HEK293 (cell line): ENCODE measurements around the gene CLIP3.

Experiments
- ELK4 ChIP-seq: IDR thresholded peaks from 2 replicates; pipeline ENCODE4 v1.6.1; 2011; ENCODE audit warnings: mild to moderate bottlenecking, low read depth, low read length, borderline replicate concordance
- GLI2 ChIP-seq: fragments of 450-650 bp; formaldehyde crosslinking; IDR thresholded peaks from 2 replicates; pipeline ENCODE4; 2017; ENCODE audit warnings: missing biosample characterization, missing genetic modification characterization, low read depth, borderline replicate concordance
- GLI4 ChIP-seq: fragments of 450-650 bp; formaldehyde crosslinking; IDR thresholded peaks from 2 replicates; pipeline ENCODE4 v1.5.1; 2016; ENCODE audit warnings: missing biosample characterization, missing genetic modification characterization
- KLF8 ChIP-seq: fragments of 450-650 bp; formaldehyde crosslinking; IDR thresholded peaks from 2 replicates; pipeline ENCODE4 v1.5.1; 2016; ENCODE audit warnings: missing biosample characterization, missing genetic modification characterization
- SCRT2 ChIP-seq: fragments of 450-650 bp; formaldehyde crosslinking; IDR thresholded peaks from 2 replicates; pipeline ENCODE4 v1.5.1; 2016; ENCODE audit warnings: missing biosample characterization, missing genetic modification characterization
- YY1 ChIP-seq: fragments of 450-650 bp; formaldehyde crosslinking; IDR thresholded peaks from 2 replicates; pipeline ENCODE4 v1.5.1; 2018; ENCODE audit warnings: missing biosample characterization, missing genetic modification characterization
- ZBTB17 ChIP-seq: fragments of 450-650 bp; formaldehyde crosslinking; IDR thresholded peaks from 2 replicates; pipeline ENCODE4 v1.5.1; 2016; ENCODE audit warnings: missing biosample characterization, missing genetic modification characterization
- ZBTB20 ChIP-seq: fragments of 450-650 bp; formaldehyde crosslinking; IDR thresholded peaks from 2 replicates; pipeline ENCODE4 v1.5.1; 2016; ENCODE audit warnings: missing biosample characterization, missing genetic modification characterization
- ZBTB44 ChIP-seq: fragments of 450-650 bp; IDR thresholded peaks from 2 replicates; pipeline ENCODE4 v1.5.1; 2018; ENCODE audit warnings: missing biosample characterization, mild to moderate bottlenecking, missing genetic modification characterization
- ZBTB48 ChIP-seq: fragments of 450-650 bp; formaldehyde crosslinking; IDR thresholded peaks from 2 replicates; pipeline ENCODE4 v1.5.1; 2016; ENCODE audit warnings: missing biosample characterization, missing genetic modification characterization
- ZBTB49 ChIP-seq: fragments of 450-650 bp; formaldehyde crosslinking; IDR thresholded peaks from 2 replicates; pipeline ENCODE4 v1.5.1; 2016; ENCODE audit warnings: missing biosample characterization, missing genetic modification characterization, low read depth
- ZEB2 ChIP-seq: fragments of 450-650 bp; formaldehyde crosslinking; IDR thresholded peaks from 2 replicates; pipeline ENCODE4 v1.5.1; 2016; ENCODE audit warnings: missing biosample characterization, missing genetic modification characterization
- ZFHX2 ChIP-seq: fragments of 450-650 bp; formaldehyde crosslinking; conservative IDR thresholded peaks from 2 replicates; pipeline ENCODE4 v1.5.1; 2016; ENCODE audit warnings: missing biosample characterization, missing genetic modification characterization
- ZIC2 ChIP-seq: fragments of 450-650 bp; formaldehyde crosslinking; IDR thresholded peaks from 2 replicates; pipeline ENCODE4 v1.5.1; 2016; ENCODE audit warnings: missing biosample characterization, missing genetic modification characterization
- ZNF10 ChIP-seq: fragments of 450-650 bp; formaldehyde crosslinking; IDR thresholded peaks from 2 replicates; pipeline ENCODE4 v1.5.1; 2017; ENCODE audit warnings: missing biosample characterization, missing genetic modification characterization
- ZNF18 ChIP-seq: fragments of 450-650 bp; formaldehyde crosslinking; IDR thresholded peaks from 2 replicates; pipeline ENCODE4 v1.5.1; 2016; ENCODE audit warnings: missing biosample characterization, missing genetic modification characterization
- ZNF214 ChIP-seq: fragments of 450-650 bp; formaldehyde crosslinking; IDR thresholded peaks from 2 replicates; pipeline ENCODE4 v1.5.1; 2017; ENCODE audit warnings: missing biosample characterization, mild to moderate bottlenecking, missing genetic modification characterization, borderline replicate concordance
- ZNF248 ChIP-seq: fragments of 450-650 bp; formaldehyde crosslinking; IDR thresholded peaks from 2 replicates; pipeline ENCODE4 v1.5.1; 2017; ENCODE audit warnings: missing biosample characterization, missing genetic modification characterization
- ZNF292 ChIP-seq: fragments of 450-650 bp; formaldehyde crosslinking; IDR thresholded peaks from 2 replicates; pipeline ENCODE4 v1.5.1; 2016; ENCODE audit warnings: low read depth, missing biosample characterization, missing genetic modification characterization, borderline replicate concordance
- ZNF354C ChIP-seq: fragments of 450-650 bp; formaldehyde crosslinking; IDR thresholded peaks from 2 replicates; pipeline ENCODE4 v1.5.1; 2016; ENCODE audit warnings: missing biosample characterization, missing genetic modification characterization, low read depth, borderline replicate concordance
- ZNF423 ChIP-seq: fragments of 450-650 bp; formaldehyde crosslinking; IDR thresholded peaks from 2 replicates; pipeline ENCODE4 v1.5.1; 2016; ENCODE audit warnings: missing biosample characterization, missing genetic modification characterization
- ZNF521 ChIP-seq: fragments of 450-650 bp; formaldehyde crosslinking; IDR thresholded peaks from 2 replicates; pipeline ENCODE4 v1.5.1; 2017; ENCODE audit warnings: missing biosample characterization, mild to moderate bottlenecking, missing genetic modification characterization
- ZNF529 ChIP-seq: fragments of 450-650 bp; formaldehyde crosslinking; IDR thresholded peaks from 2 replicates; pipeline ENCODE4 v1.5.1; 2017; ENCODE audit warnings: missing genetic modification characterization, missing biosample characterization; ENCODE audit not compliant: insufficient replicate concordance
- ZNF544 ChIP-seq: fragments of 450-650 bp; formaldehyde crosslinking; IDR thresholded peaks from 2 replicates; pipeline ENCODE4 v1.5.0; 2017; ENCODE audit warnings: missing biosample characterization, missing genetic modification characterization
- ZNF555 ChIP-seq: fragments of 450-650 bp; formaldehyde crosslinking; conservative IDR thresholded peaks from 2 replicates; pipeline ENCODE4 v1.5.1; 2017; ENCODE audit warnings: missing biosample characterization, mild to moderate bottlenecking, missing genetic modification characterization, inconsistent platforms
- ZNF558 ChIP-seq: fragments of 450-650 bp; formaldehyde crosslinking; IDR thresholded peaks from 2 replicates; pipeline ENCODE4 v1.5.1; 2016; ENCODE audit warnings: missing biosample characterization, missing genetic modification characterization
- ZNF561 ChIP-seq: fragments of 450-650 bp; IDR thresholded peaks from 2 replicates; pipeline ENCODE4 v1.5.1; 2018; ENCODE audit warnings: missing biosample characterization, missing genetic modification characterization, borderline replicate concordance
- ZNF596 ChIP-seq: fragments of 450-650 bp; IDR thresholded peaks from 2 replicates; pipeline ENCODE4 v1.5.0; 2018; ENCODE audit warnings: missing biosample characterization, mild to moderate bottlenecking, missing genetic modification characterization, moderate library complexity
- ZNF747 ChIP-seq: fragments of 450-650 bp; formaldehyde crosslinking; IDR thresholded peaks from 2 replicates; pipeline ENCODE4 v1.5.1; 2016; ENCODE audit warnings: missing biosample characterization, missing genetic modification characterization
- ZNF76 ChIP-seq: fragments of 450-650 bp; formaldehyde crosslinking; IDR thresholded peaks from 2 replicates; pipeline ENCODE4; 2016; ENCODE audit warnings: low read depth, missing biosample characterization, missing genetic modification characterization, borderline replicate concordance
- ZNF791 ChIP-seq: fragments of 450-650 bp; formaldehyde crosslinking; IDR thresholded peaks from 2 replicates; pipeline ENCODE4 v1.5.1; 2016; ENCODE audit warnings: missing biosample characterization, missing genetic modification characterization
- ZNF843 ChIP-seq: fragments of 450-650 bp; formaldehyde crosslinking; IDR thresholded peaks from 2 replicates; pipeline ENCODE4 v1.5.1; 2016; ENCODE audit warnings: missing biosample characterization, missing genetic modification characterization
- ZSCAN5A ChIP-seq: fragments of 450-650 bp; formaldehyde crosslinking; IDR thresholded peaks from 2 replicates; pipeline ENCODE4 v1.5.1; 2016; ENCODE audit warnings: missing biosample characterization, missing genetic modification characterization

CLIP3 gene

GRCh38 chr19:36014012-36014924 is 18.4 kb downstream of the CLIP3 start, which contains the start of gene ALKBH6 (continued):
- TF ChIP-seq ZNF596 (tag by site-specific recombination) (no peak), ZBTB20 (peak; percentile 55), ZNF292 (no peak), ZNF76 (no peak; the same call in 1 of the 2 replicates), SCRT2 (no peak), ZNF521 (no peak), ZNF529 (tag by site-specific recombination) (no peak), ZNF10 (tag by site-specific recombination) (peak; percentile 97), ZNF555 (no peak), ZNF747 (no peak), ZNF248 (tag by site-specific recombination) (no peak), ZNF18 (no peak), ZBTB48 (tag by site-specific recombination) (peak; percentile 69), ZNF214 (no peak), ZIC2 (tag by site-specific recombination) (peak; percentile 88), ZNF544 (tag by site-specific recombination) (no peak), ZNF561 (tag by site-specific recombination) (peak; percentile 91), KLF8 (peak; percentile 88), ZBTB49 (tag by site-specific recombination) (no peak), ZNF423 (tag by site-specific recombination) (0 out of 2 replicates have a peak, but pooled peaks have one; percentile 26), ZNF354C (no peak), ZBTB17 (peak; percentile 88), ZBTB44 (no peak), ZNF558 (tag by site-specific recombination) (no peak), ZSCAN5A (no peak), YY1 (tag by site-specific recombination) (peak; percentile 91), ZNF791 (tag by site-specific recombination) (no peak), GLI2 (tag by site-specific recombination) (no peak), ZFHX2 (tag by site-specific recombination) (peak; percentile 98), ZNF843 (tag by site-specific recombination) (peak; percentile 51; the same call in 1 of the 2 replicates), GLI4 (tag by site-specific recombination) (no peak), ZEB2 (tag by site-specific recombination) (peak; percentile 78), ELK4 (peak; percentile 93; the same call in 1 of the 2 replicates)
